Heart right ventricle (tissue), 16 donors: ENCODE results near the gene BARD1. TPM values are rescaled to one million over a fixed set of nuclear protein-coding genes. Genes with fewer than 3 reads are reported as not detected.

ENCODE experiments used
- ATAC-seq, 8 donors: fragments of 200-7000 bp; cut with Tn5 transposase; one replicate each; pipeline ENCODE4 v1.9.1; 2020; ENCODE audit warnings: mild to moderate bottlenecking in 8 of 8, moderate library complexity in 8 of 8, moderate number of reproducible peaks in 1 of 8
- DNase-seq, 2 donors: peaks; one replicate each; pipeline ENCODE4 v3.0.0-alpha.2; 2020
- H3K27ac ChIP-seq, 10 donors: fragments of 200-600 bp; sonication (generic) in 2 of 10; one replicate each; pipeline versions ENCODE4 v1.5.0 to v1.8.0; 2020 to 2022; ENCODE audit warnings: mild to moderate bottlenecking in 3 of 10
- H3K27me3 ChIP-seq, 7 donors: fragments of 200-600 bp; one replicate each; pipeline ENCODE4 v1.8.0; 2021 to 2022; ENCODE audit warnings: mild to moderate bottlenecking in 2 of 7
- H3K36me3 ChIP-seq, 9 donors: fragments of 200-600 bp; sonication (generic) in 1 of 9; one replicate each; pipeline versions ENCODE4 v1.5.0 to v1.8.0; 2020 to 2022; ENCODE audit warnings: mild to moderate bottlenecking in 2 of 9
- H3K4me1 ChIP-seq, 9 donors: fragments of 200-600 bp; sonication (generic) in 1 of 9; one replicate each; pipeline versions ENCODE4 v1.5.0 to v1.8.0; 2020 to 2022; ENCODE audit warnings: mild to moderate bottlenecking in 4 of 9
- H3K4me3 ChIP-seq, 10 donors: fragments of 200-600 bp; sonication (generic) in 2 of 10; one replicate each; pipeline versions ENCODE4 v1.5.0 to v1.8.0; 2020 to 2022; ENCODE audit warnings: mild to moderate bottlenecking in 7 of 10, moderate library complexity in 2 of 10
- H3K9me3 ChIP-seq, 11 donors: fragments of 200-600 bp in 10 of 11; sonication (generic) in 2 of 11; one replicate each; pipeline versions ENCODE4 v1.5.0 to v1.8.0; 2013 to 2022; ENCODE audit warnings: mild to moderate bottlenecking in 2 of 11, control low read depth in 1 of 11, moderate library complexity in 1 of 11
- whole genome bisulfite sequencing, 2 donors: extraction: QIAGEN DNeasy Blood & Tissue Kit; methylation state at CpG; one replicate each; pipeline ENCODE4 v1.1.7; 2013; ENCODE audit warnings: inconsistent platforms in 1 of 2; 5-methylcytosine and 5-hydroxymethylcytosine counted together
- intact Hi-C, 10 donors: fragments of 100-400 bp; cut with DNase I; formaldehyde crosslinking; loops; one replicate each; pipeline versions ENCODE4 v1.11.1 to v1.14.2; 2022
- polyA plus RNA-seq, 2 donors: library from polyadenylated mRNA; stranded (reverse); fragments of 200-250 nt; gene quantifications; one replicate each; pipeline ENCODE4 v1.2.3, GENCODE V29; 2013
- total RNA-seq, 10 donors: library from RNA; stranded (reverse); fragmentation: NEBNext Ultra II Directional in 3 of 10; extraction: Animal tissue kit (Norgen Biotek cat#: 25700) in 3 of 10; gene quantifications; one replicate each; pipeline versions ENCODE4 v1.2.1 to v1.2.4, GENCODE V29; 2021 to 2023
- TF ChIP-seq, protein P1 (sequence below), 9 donors: fragments of 200-600 bp; sonication (generic) in 2 of 9; IDR thresholded peaks; one replicate each; pipeline versions ENCODE4 v1.5.0 to v1.8.0; 2021 to 2022; ENCODE audit warnings: antibody characterized with exemption in 9 of 9, mild to moderate bottlenecking in 5 of 9, moderate library complexity in 1 of 9
- donor health status: Arrhythmogenic right ventricular cardiomyopathy.
- donor health status: ischemic (EF 13 %, LVEDD 7.1; RV severe dilation, severe dysfunction).
- donor health status: healthy with polysubstance abuse.
- donor health status: DM: no; HTN: yes; CAD: no.
- donor health status: DM: no; HTN: no; CAD: no.
- donor health status: ischemic (EF 25% LVEDD 6.9; RV normal size, moderate dysfunction).
- donor health status: ischemic (EF 25% LVEDD 5.7; RV mildly dilated, moderate dysfunction).
- donor health status: healthy.
- donor health status: DM: yes; HTN: yes; CAD: no.
- donor health status: Ischemic cardiomyopathy.
- donor health status: ischemic (EF 35%, LVEDD 5.7; RV mildly dilated, moderate dysfunction).
- donor health status: nonischemic (EF 11% LVEDD 7.7; RV severe dilation, severe dysfunction).
- donor health status: DM: yes; HTN: yes; CAD: no.
- donor health status: PGD.
- donor health status: ischemic (EF 29% LVEDD 5.4; RV normal size, mild dysfunction).
- donor health status: nonischemic (EF 23%, LVEDD 6.1; RV moderate dilation, normal function).

BARD1 gene
- total and polyA plus RNA-seq, 12 donors: 1.4 to 15.5 (median 8.7) TPM

DNA sequence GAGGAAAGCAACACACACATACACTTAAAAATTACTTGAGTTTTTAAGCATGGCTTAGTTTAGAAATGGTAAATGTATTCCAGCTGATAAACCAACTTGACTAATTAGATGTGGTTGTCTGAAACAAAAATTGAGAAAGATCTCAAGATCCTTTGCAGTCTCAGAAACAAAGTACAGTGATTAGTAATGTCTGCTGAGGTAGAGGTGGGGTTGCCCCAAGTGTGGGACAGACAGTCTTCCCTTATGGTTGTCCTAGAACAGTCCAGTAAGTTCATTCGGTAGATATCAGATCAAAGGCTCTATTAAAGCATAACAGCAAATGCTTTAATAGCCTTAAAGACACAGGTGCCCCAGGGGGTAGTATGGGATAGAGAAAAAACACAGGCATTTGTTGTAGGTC lies 94.5 kb downstream of the BARD1 start:
- no peaks in the 10 kb centered on the region for H3K36me3 ChIP-seq
- no peak for DNase-seq
- no peaks in the 10 kb centered on the region for H3K4me1 ChIP-seq
- no peak overlapping the region for H3K27ac ChIP-seq
- H3K9me3 ChIP-seq: no peaks in the 10 kb centered on the region
- TF ChIP-seq, protein P1, sequence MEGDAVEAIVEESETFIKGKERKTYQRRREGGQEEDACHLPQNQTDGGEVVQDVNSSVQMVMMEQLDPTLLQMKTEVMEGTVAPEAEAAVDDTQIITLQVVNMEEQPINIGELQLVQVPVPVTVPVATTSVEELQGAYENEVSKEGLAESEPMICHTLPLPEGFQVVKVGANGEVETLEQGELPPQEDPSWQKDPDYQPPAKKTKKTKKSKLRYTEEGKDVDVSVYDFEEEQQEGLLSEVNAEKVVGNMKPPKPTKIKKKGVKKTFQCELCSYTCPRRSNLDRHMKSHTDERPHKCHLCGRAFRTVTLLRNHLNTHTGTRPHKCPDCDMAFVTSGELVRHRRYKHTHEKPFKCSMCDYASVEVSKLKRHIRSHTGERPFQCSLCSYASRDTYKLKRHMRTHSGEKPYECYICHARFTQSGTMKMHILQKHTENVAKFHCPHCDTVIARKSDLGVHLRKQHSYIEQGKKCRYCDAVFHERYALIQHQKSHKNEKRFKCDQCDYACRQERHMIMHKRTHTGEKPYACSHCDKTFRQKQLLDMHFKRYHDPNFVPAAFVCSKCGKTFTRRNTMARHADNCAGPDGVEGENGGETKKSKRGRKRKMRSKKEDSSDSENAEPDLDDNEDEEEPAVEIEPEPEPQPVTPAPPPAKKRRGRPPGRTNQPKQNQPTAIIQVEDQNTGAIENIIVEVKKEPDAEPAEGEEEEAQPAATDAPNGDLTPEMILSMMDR (IDR thresholded peaks at IDR 0.05): no peak
- no peak for ATAC-seq
- no peaks in the 10 kb centered on the region for H3K27me3 ChIP-seq
- 0% methylated on average over 1 of the region's 1 CpG for WGBS, 2 donors
- intact Hi-C loops: no loop called here
- H3K4me3 ChIP-seq: no peak overlapping the region

DNA sequence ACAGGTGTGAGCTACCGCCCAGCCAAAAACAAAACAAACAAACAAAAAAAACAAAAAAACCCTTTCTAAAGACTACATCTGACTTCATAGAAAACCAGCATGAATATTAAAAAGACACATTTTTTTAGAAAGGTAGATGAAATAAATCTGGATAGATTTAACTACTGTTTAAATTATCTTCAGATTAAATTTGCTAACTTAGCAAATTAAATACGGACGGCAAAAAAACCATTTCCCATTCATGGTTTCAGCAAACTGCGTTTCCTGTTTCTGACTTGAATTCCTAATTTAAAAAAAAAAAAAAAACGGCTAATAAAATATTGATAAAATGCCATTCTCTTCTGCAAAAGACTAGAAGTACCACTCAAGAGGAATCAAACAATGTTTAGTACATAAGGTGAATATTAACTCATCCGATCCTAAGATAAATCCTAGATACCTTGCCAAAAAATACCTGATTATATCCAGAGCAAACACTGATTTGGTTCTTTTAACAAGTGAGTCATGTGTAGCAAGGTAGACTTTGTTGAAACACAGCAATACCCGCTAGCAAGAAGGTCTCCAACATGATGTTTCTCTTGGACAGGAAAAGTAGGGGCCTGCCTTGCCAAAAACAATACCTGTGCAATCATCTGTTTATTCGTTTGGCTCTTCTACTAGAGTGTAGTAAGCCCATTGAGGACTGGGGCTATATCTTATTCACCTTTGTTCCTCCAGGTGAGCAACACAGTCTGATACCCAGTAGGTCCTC lies 96.2 kb downstream of the BARD1 start:
- Histone ChIP-seq H3K4me1 (no peaks in the 10 kb centered on the region), H3K27ac (no peak overlapping the region), H3K4me3 (no peak overlapping the region), H3K36me3 (no peaks in the 10 kb centered on the region), H3K9me3 (no peaks in the 10 kb centered on the region), H3K27me3 (no peaks in the 10 kb centered on the region)
- intact Hi-C loops: no loop called here
- 64 to 70% methylated on average over 8 of the region's 8 CpGs for WGBS, 2 donors
- DNase-seq (no peak), ATAC-seq (no peak)
- TF ChIP-seq, protein P1 (IDR thresholded peaks at IDR 0.05): no peak

DNA sequence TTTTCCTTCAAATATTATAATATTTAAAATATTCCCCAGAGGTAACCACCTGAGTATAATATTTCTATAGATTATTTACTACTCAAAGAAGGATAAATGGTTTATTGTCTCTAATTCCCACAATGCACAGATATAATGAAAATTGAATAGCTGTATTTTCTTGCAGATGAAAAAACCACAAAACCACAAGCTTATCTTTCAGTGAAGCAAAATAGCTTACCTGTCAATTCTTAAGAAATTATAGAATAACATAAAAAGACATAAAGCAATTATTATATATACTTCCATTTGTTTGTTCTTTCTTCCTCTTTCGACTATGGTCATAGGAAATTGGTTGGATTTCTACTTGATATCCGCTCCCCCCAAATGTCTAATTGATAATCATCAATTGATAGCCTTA lies 98.8 kb downstream of the BARD1 start:
- Histone ChIP-seq H3K4me1 (peaks cover 0 to 6% (median 0%) of the 10 kb centered on the region in 9 donors), H3K9me3 (no peaks in the 10 kb centered on the region), H3K27ac (no peak overlapping the region), H3K4me3 (no peak overlapping the region), H3K36me3 (no peaks in the 10 kb centered on the region), H3K27me3 (no peaks in the 10 kb centered on the region)
- no peak for ATAC-seq
- WGBS, 2 donors: 96 to 97% methylated on average over 2 of the region's 2 CpGs
- intact Hi-C loops: no loop called here
- TF ChIP-seq, protein P1 (IDR thresholded peaks at IDR 0.05): no peak
- DNase-seq: no peak

DNA sequence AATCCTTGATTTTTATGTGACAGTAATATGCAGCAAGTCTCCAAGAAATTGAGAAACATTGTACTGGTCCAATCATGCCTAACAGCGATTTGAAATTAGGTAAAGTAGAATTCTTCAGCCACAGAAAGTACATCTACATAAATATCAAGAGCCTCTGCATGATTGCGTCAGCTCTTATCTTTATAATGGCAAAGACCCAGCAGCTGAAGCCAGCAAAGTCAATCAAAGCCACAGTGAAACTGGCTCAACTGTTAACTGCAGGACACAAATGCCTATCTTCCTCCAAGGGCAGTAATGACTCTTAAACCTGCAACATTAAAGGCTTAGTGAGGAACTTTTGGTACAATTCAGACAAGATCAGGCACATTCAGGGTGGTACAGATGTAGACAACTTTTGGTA lies 102.5 kb downstream of the BARD1 start:
- Histone ChIP-seq H3K4me1 (peaks cover 0 to 6% (median 0%) of the 10 kb centered on the region in 9 donors), H3K27me3 (no peaks in the 10 kb centered on the region), H3K9me3 (peaks cover 0 to 12% (median 0%) of the 10 kb centered on the region in 11 donors), H3K4me3 (no peak overlapping the region), H3K27ac (no peak overlapping the region), H3K36me3 (no peaks in the 10 kb centered on the region)
- TF ChIP-seq, protein P1 (IDR thresholded peaks at IDR 0.05): no peak
- DNase-seq (no peak), ATAC-seq (peak in 3 of 8 donors; percentile 62 to 73 (median 65))
- intact Hi-C loops: no loop called here
- 22 to 26% methylated on average over 2 of the region's 2 CpGs for WGBS, 2 donors
